Tibial nerve (tissue), 4 donors: ENCODE results near the gene ZNF790. TPM values are rescaled to one million over a fixed set of nuclear protein-coding genes. Genes with fewer than 3 reads are reported as not detected.
"Not testable (repeated sequence)": the region's sequence is repeated elsewhere in the genome, so short reads cannot be mapped to it uniquely, and the experiment has no call there.

Experiments used
- DNase-seq, 2 donors: peaks; one replicate each; pipeline ENCODE4 v3.0.0-alpha.2; 2019; ENCODE audit warnings: low spot score in 2 of 2
- H3K27ac ChIP-seq, 4 donors: fragments of 200-600 bp; sonication (generic) in 3 of 4; one replicate each; pipeline ENCODE4 v1.5.1; 2017 to 2019; ENCODE audit warnings: mild to moderate bottlenecking in 1 of 4
- H3K27me3 ChIP-seq, 2 donors: fragments of 200-600 bp; sonication (generic) in 1 of 2; one replicate each; pipeline versions ENCODE4 v1.5.1 to v1.6.0; 2017 to 2019
- H3K36me3 ChIP-seq, 3 donors: fragments of 200-600 bp; sonication (generic); one replicate each; pipeline ENCODE4 v1.5.1; 2018 to 2019
- H3K4me1 ChIP-seq, 4 donors: fragments of 200-600 bp; sonication (generic) in 3 of 4; one replicate each; pipeline ENCODE4 v1.5.1; 2017 to 2019
- H3K4me3 ChIP-seq, 4 donors: fragments of 200-600 bp; sonication (generic) in 3 of 4; one replicate each; pipeline ENCODE4 v1.5.1; 2017 to 2019; ENCODE audit warnings: mild to moderate bottlenecking in 1 of 4, moderate library complexity in 1 of 4
- H3K9me3 ChIP-seq, 4 donors: fragments of 200-600 bp; sonication (generic) in 3 of 4; one replicate each; pipeline ENCODE4 v1.5.1; 2017 to 2019
- CTCF ChIP-seq, 5 experiments: fragments of 200-600 bp in 3 of 5; fragments of 450-650 bp in 2 of 5; sonication (generic) in 3 of 5; IDR thresholded peaks; one replicate each; pipeline ENCODE4 v1.5.1; 2016 to 2019; ENCODE audit warnings: antibody characterized with exemption in 5 of 5, mild to moderate bottlenecking in 3 of 5, moderate library complexity in 2 of 5
- EP300 ChIP-seq, 2 donors: sonication (generic); formaldehyde crosslinking; IDR thresholded peaks; one replicate each; pipeline ENCODE4 v1.6.1; 2017; ENCODE audit warnings: antibody characterized with exemption in 2 of 2, mild to moderate bottlenecking in 1 of 2
- POLR2A ChIP-seq, 2 donors: fragments of 450-650 bp; IDR thresholded peaks; one replicate each; pipeline ENCODE4 v1.6.1; 2017; ENCODE audit warnings: antibody characterized with exemption in 2 of 2, mild to moderate bottlenecking in 2 of 2, moderate library complexity in 2 of 2
- WGBS, 2 donors: methylation state at CpG; one replicate each; pipeline ENCODE4 v1.1.5; 2018; 5-methylcytosine and 5-hydroxymethylcytosine counted together
- total RNA-seq, 4 donors: library from RNA; depleted of rRNA; stranded (reverse); fragments of >200 nt; gene quantifications; one replicate each; pipeline ENCODE4 v1.1.0, GENCODE V29; 2016

The ZNF790 gene
- total RNA-seq, 4 donors from 2014 or later: 4.5 to 12.6 (median 7.9) TPM

GRCh38 chr19:36796714-36796992 lies 41.5 kb downstream of the ZNF790 start:
- H3K27ac ChIP-seq: peak overlapping the region; percentile 11 to 88 (median 78)
- 13 to 21% methylated on average over 19 of the region's 19 CpGs for WGBS, 2 donors
- TF ChIP-seq EP300 (IDR thresholded peaks at IDR 0.05) (no peak), POLR2A (IDR thresholded peaks at IDR 0.05) (no peak), CTCF (IDR thresholded peaks at IDR 0.05) (no peak)
- H3K4me3 ChIP-seq: peak overlapping the region; percentile 72 to 91 (median 81)
- peaks cover 0 to 69% (median 12%) of the 10 kb centered on the region in 4 donors for H3K9me3 ChIP-seq
- H3K27me3 ChIP-seq: no peaks in the 10 kb centered on the region
- peaks cover 0 to 15% (median 2%) of the 10 kb centered on the region in 4 donors for H3K4me1 ChIP-seq
- H3K36me3 ChIP-seq: peaks cover 0 to 35% (median 2%) of the 10 kb centered on the region in 3 donors
- DNase-seq: no peak

DNA sequence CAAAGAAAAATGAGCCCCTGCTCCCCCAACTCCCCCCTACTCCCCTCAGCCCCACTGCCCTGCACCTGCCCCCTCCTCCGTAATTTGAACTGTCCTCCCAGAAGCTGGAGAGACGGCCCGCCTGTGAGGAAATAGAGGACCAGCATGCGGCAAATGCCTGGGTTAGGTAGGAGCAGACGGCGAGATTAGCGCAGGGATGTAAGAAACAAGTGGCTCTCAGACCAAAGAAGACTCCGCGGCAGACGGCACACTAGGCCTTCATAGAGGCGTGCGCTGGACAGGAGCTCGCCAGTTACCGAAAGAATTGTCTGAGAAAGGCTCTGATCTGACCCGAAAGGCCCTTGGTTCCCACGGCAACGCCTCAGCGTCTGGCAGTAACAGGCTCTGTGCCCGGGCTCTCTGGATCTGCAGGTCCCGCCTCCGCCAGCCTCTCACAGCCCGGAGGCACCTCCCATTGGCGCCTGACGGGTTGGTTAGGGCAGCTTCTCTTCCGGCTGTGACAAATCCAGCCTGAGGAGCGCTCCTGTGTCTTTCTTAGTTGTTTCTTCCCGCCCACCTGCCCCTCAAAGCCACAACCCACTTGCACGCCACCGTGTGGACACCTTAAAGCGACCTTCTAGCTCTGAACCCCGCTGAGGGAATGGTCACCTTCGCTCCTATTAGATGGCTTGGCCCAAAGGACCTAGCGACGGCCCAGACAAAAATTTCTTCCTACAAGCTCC lies 46.6 kb downstream of the ZNF790 start:
- H3K27me3 ChIP-seq, H3K36me3 ChIP-seq, H3K4me1 ChIP-seq, H3K27ac ChIP-seq, H3K4me3 ChIP-seq, DNase-seq: not testable (repeated sequence)
- H3K9me3 ChIP-seq: peaks cover 0 to 70% (median 4%) of the 10 kb centered on the region in 4 donors
- WGBS, 2 donors: 6 to 11% methylated on average over 13 to 34 of the region's 34 CpGs

GRCh38 chr19:36775768-36776167 lies 62.4 kb downstream of the ZNF790 start:
- peaks cover 0 to 20% (median 0%) of the 10 kb centered on the region in 4 donors for H3K4me1 ChIP-seq
- H3K27ac ChIP-seq: no peak overlapping the region
- H3K36me3 ChIP-seq: no peaks in the 10 kb centered on the region
- WGBS, 2 donors: 20 to 25% methylated on average over 32 to 35 of the region's 38 CpGs
- no peak for DNase-seq
- peaks cover 0 to 40% (median 0%) of the 10 kb centered on the region in 4 donors for H3K9me3 ChIP-seq
- H3K27me3 ChIP-seq: no peaks in the 10 kb centered on the region
- peak overlapping the region in 2 of 4 donors; percentile 15 to 26 for H3K4me3 ChIP-seq
- TF ChIP-seq CTCF (IDR thresholded peaks at IDR 0.05): no peak
- TF ChIP-seq EP300 (IDR thresholded peaks at IDR 0.05): no peak
- TF ChIP-seq POLR2A (IDR thresholded peaks at IDR 0.05): no peak

DNA sequence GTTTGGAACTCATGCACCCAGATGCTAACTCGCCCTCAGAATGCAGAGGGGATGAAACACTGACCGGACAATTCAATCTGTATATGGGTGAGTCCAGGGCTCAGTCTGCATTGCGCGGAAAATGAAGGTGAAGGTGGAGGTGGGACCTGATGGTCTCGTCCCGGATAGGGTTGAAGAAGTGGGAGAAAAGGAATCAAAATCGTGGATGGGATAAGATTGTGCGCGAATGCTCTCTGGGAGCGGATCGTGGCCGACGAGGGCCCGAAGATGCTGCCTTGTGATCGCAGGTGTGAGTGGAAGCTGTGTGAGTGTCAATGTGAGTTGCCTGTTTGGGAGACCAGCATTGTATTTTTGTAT lies 65.0 kb downstream of the ZNF790 start:
- peaks cover 0 to 21% (median 0%) of the 10 kb centered on the region in 4 donors for H3K4me1 ChIP-seq
- peaks cover 0 to 21% (median 0%) of the 10 kb centered on the region in 3 donors for H3K36me3 ChIP-seq
- DNase-seq: no peak
- H3K27me3 ChIP-seq: no peaks in the 10 kb centered on the region
- TF ChIP-seq CTCF (IDR thresholded peaks at IDR 0.05) (no peak), EP300 (IDR thresholded peaks at IDR 0.05) (no peak), POLR2A (IDR thresholded peaks at IDR 0.05) (no peak)
- 3 to 4% methylated on average over 15 of the region's 15 CpGs for WGBS, 2 donors
- peaks cover 0 to 49% (median 0%) of the 10 kb centered on the region in 4 donors for H3K9me3 ChIP-seq
- H3K4me3 ChIP-seq: peak overlapping the region; percentile 52 to 75 (median 64)
- peak overlapping the region in 2 of 4 donors; percentile 74 to 90 for H3K27ac ChIP-seq

- peak within 1 kb of the TSS; percentile 52 to 75 (median 64) for H3K4me3 ChIP-seq
- H3K4me1 ChIP-seq: peaks cover 0 to 21% (median 0%) of the 10 kb centered on the region in 4 donors
- no peaks in the 10 kb centered on the region for H3K27me3 ChIP-seq
- TF ChIP-seq EP300 (IDR thresholded peaks at IDR 0.05) (peak; percentile 49 to 86), POLR2A (IDR thresholded peaks at IDR 0.05) (no peak)
- DNase-seq: peak; percentile 91 to 96
- peaks cover 0 to 51% (median 3%) of the 10 kb centered on the region in 4 donors for H3K9me3 ChIP-seq
- H3K36me3 ChIP-seq: peaks cover 0 to 24% (median 0%) of the 10 kb centered on the region in 3 donors
- H3K27ac ChIP-seq: peak within 1 kb of the TSS; percentile 52 to 90 (median 72)
- 0 to 1% methylated on average over 43 to 46 of the region's 57 CpGs for whole genome bisulfite sequencing, 2 donors
Measured at GRCh38 chr19:36772311-36773222, 65.6 kb downstream of the ZNF790 start, which contains the start of gene ZNF850. Gene ZNF850, minus strand, starts transcription at chr19:36772807. Its CDS starts 10,201 bp downstream, at chr19:36762606.
